Epithelial cell of prostate (primary cell): Measurements from ENCODE around the gene NEU3.
"Not testable (repeated sequence)": the region's sequence is repeated elsewhere in the genome, so short reads cannot be mapped to it uniquely, and the experiment has no call there.

ENCODE experiments used
- DNase-seq: peaks from one replicate; pipeline ENCODE4 v3.0.0-alpha.2; 2011; ENCODE audit warnings: low read depth, low spot score
- H3K27ac ChIP-seq: fragments of 450-650 bp; 2 replicates; pipeline ENCODE4 v1.5.1; 2017; ENCODE audit warnings: mild to moderate bottlenecking

NEU3 gene

DNA sequence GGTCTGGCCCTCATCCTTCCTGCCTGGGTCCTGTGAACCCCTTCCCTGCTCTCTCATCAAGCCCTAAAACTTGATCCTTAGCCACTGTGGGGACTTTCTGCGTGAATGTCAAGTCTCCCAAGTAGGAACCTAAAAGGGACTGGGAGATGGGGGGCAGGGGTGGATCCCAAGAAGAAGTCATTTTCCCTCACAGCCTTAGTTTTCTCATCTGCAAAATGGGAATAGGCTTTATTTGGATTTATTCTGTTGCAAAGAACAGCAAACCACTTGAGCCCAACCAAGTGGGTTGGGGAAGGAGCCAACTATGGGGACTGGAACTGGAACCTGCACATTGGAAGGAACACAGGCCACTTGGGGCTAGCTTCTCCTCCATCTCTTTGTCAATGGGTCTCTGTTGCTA is 36.8 kb downstream of the NEU3 start:
- DNase-seq, result no peak
- H3K27ac ChIP-seq, result no peak overlapping the region

DNA sequence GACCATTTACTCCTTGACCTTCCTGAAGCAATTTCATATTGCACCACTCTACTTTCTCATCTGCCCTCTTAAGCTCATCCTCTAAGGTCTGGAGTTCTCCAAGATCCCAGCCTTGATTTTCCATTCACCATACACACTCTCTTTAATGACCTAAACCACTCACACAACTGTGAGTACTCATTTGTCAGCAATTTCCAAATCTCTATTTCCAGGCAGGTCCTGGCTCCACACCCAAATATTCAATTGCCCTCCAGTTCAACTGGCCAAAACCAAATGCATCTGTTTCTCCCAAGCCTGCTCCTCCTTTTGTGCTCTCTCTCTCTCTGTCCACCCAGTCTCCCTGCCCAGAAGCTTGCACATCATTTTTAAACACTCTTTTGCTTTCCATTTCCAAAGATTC is 39.6 kb downstream of the NEU3 start:
- H3K27ac ChIP-seq, result no peak overlapping the region
- no peak for DNase-seq

DNA sequence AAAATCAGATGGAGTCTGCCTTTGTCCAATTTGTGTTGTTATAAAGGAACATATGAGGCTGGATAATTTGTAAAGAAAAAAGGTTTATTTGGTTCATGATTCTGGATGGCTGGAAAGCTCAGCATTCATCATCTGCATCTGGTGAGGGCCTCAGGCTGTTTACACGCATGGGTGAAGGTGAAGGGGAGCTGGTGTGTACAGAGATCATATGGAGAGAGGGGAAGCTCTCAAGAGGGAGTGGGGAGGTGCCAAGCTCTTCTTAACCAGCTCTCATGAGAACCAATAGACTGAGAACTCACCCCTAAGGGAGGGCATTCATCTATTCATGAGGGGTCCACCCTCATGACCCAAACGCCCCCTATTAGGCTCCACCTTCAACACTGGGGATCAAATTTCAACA is 40.0 kb downstream of the NEU3 start:
- H3K27ac ChIP-seq, result no peak overlapping the region
- DNase-seq, result no peak

DNA sequence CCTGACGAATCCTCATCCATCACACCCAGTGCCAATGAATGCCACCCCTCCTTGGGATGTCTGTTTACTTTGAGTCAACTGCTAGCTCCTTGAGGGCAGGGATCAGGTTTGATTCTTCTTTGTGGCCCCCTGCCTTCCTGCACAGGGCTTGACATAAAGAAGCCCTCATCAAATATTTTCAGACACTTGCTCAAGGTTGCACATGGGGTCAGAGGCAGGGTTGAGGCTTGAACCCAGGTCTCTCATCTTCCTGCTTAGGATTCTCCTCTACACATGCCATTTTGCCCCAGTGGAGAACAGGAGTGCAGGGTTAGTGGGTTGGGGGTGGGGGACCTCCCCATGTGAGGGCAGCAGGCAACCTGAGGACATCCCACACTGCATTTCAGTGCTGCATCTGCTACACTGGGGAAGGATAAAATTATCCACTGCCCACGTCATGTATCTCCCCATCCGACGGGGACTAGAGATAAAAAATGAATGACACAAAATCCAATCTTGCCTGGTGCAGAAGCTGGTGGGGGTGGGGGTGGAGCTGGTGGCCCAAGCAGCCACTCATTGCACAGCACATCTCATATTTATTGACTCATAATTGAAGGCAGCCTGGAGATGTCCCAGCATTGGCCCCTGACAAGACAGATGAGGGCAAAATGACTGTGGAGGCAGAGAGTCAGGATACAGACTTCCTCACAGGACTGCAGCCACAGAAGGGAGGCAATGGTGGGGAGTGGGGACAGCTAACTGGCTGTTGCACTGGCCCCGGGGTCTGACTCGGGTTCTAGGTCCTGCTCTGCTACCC is 41.3 kb downstream of the NEU3 start:
- no peak overlapping the region for H3K27ac ChIP-seq
- DNase-seq, result no peak

DNA sequence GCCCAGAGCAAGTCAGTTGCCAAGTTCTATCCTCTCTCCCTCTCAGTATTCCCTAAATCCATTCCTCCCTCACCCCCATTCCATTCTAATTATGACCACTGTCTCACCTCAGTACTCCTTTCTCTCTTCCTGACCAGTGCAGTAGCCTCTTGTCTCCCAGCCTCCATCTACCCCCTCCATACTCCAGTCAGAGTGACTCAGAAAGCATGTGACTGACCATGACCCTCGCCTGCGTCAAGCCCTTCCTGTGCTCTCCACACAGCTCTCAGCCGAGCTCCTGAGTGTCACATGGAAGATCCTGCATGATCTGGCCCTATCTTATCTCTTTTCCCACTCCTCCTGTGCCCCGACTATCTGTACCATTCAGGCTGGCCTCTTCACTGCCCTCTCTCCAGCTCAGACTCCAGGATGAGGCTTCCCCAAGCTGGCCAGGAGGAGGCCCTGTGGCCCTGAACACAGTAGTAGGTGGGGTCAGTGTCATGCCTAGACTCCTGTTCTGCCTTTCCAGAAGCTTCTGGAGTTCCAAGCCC is 42.6 kb downstream of the NEU3 start:
- H3K27ac ChIP-seq, result no peak overlapping the region

DNA sequence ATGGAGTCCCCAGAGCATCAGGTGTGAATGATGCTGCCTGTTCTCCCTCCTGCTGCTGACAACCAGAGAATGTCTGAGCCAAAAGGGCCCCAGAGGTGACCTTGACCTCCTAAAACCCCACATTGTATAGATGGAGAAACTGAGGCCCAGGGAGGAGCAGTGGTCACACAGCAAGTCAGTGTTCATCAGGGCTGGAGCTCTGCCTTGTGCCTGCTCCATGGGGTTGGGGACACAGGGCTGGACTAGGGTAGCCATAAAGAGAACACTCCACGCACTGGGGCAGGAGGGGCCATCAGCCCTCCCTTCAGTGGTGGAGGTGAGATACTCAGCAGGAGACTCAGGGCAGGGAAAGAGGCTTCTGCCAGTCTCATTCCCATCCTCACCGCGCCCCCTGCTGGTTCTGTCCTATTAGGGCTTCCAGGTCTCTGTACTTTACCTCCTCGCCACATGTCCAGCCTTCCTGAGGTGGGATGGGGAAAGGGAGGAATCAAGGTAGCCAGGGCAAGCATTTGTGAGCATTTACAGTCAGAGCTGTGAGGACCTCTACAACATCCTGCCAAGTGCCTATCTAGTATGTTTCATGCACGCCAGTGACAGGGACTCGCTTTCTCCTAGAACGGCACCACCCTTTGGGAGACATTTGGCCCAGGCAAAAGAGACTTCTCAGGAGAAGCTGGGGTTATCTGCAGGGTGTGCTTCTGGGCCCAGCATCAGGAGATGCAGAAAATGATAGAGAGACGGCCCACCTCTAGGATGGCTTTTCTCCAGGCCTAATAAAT is 43.2 kb downstream of the NEU3 start:
- DNase-seq, result no peak
- H3K27ac ChIP-seq, result no peak overlapping the region

More for the DNA sequence above, 42.6 kb downstream of the NEU3 start:
- DNase-seq, result no peak

DNA sequence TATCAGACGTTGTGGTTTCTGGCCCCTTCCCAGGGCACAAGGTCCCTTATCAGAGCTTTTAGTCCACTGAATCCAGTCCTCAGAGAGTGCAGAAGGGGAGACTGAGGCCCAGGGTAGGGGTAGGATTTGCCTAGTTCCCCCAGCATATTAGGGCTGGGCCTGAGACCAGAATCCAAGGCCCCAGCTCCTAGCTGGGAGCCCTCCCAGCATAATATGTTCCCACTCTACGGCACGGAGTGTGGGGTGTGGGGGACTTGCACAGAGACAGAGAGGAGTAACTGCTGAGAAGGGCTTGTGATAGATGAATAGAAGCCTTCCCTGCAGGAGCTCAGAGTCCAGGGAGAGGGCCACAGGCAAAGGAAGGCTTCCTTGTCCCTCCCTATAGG is 43.8 kb downstream of the NEU3 start:
- DNase-seq, result no peak
- no peak overlapping the region for H3K27ac ChIP-seq

DNA sequence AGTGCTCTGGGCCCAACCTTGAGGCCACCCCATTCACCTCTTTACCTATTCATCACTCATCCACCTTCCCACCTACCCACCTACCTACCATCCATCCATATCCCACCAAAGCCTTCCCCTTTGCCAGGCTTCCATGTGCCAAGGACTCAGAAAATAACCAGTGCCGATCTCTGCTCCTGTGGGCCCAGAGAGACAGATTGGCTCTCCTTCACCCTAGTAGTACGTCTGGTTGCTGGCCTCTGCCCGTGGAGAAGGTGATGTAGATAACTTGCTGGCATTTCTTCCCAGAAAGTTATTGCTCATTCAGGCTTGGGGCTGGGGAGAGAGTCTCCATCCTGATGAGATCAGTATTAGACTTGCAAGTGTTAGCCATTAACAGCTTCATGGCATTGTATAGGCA is 45.2 kb downstream of the NEU3 start:
- no peak overlapping the region for H3K27ac ChIP-seq
- DNase-seq, result no peak

DNA sequence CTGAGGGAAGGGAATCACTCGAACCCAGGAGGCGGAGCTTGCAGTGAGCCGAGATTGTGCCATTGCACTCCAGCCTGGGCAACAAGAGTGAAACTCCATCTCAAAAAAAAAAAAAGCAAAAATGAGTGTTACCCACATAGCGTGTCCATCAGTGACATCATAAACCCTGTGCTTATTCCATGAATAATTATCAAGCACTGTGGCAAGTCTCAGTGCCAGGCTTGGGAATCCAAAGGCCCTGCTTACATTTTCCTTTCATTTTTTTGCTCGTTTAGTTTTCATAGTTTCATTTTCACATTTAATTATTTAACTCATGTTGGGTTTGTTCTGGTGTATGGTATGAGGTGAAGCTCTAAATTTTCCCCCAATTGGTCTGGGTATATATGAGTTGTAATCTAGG is 46.5 kb downstream of the NEU3 start:
- no peak for DNase-seq
- no peak overlapping the region for H3K27ac ChIP-seq

DNA sequence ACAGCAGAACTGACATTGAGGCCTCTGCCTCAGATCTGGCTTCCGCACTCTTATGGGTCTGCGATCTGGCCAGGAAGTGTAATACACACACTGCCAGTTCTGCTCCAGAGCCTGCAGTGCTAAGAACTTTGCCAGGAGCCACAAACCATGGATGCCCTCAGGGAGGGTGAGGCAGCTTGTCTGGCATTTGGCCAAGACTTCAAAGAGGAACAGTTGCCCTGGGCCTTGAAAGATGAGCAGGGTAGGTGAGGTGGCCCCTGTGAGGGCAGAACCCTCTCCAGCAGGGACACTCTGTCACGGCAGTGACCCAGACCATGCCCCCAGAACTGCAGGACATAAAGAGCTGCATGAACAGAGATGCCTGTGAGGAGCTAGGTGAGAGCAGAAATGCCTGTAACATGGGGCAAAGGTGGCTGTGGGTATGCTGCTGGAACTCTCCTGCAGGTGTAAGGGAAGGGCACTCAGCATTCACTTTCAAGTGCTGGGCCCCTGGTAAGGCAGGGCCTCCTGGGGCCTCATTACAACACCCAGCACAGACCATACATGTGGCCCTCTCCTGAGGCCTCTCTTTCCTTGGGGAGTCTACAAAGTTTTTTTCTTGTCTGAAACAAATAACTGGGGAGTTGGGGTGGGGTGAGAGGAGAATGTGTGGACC is 47.3 kb downstream of the NEU3 start:
- DNase-seq, result no peak
- no peak overlapping the region for H3K27ac ChIP-seq

DNA sequence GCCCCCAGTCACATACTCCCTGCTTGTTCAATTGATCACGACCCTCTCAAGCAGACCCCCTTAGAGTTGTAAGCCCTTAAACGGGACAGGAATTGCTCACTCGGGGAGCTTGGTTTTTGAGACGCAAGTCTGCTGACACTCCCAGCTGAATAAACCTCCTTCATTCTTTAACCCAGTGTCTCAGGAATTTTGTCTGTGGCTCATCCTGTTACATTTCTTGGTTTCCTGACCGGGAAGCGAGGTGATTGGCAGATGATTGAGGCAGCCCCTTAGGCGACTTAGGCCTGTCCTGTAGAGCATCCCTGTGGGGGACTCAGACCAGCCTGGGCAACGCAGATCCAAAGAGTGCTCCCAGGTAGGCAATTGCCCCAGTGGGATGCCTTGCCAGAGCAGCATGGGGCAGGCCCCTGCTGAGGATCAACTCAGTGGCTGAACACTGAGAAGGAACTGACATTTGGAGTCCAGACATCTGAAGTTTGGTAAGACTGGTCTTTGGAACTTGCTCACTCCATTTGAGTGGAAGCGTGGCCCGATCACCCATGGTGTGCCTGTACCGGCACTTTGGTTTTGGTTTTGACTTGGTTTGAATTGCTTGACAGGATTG is 51.5 kb downstream of the NEU3 start:
- no peak for DNase-seq
- no peak overlapping the region for H3K27ac ChIP-seq

DNA sequence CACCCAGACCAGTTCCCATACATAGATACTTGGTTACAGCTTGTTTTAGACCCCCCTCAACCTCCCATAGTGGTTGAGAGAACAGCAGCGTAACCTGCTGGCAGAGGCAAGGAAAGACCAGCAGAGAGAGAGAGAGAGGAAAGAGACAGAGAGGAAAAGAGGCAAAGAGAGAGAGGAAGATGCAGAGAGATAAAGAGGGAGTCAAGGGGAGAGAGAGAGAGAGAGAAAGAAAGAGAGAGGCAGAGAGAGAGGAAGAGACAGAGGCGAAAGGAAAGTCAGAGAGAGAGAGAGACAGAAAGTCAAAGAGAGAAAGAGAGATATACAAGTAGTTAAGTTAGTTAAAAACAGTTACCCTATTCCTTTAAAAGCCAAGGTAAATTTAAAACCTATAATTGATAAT is 52.5 kb downstream of the NEU3 start:
- H3K27ac ChIP-seq, result no peak overlapping the region
- DNase-seq, result no peak

DNA sequence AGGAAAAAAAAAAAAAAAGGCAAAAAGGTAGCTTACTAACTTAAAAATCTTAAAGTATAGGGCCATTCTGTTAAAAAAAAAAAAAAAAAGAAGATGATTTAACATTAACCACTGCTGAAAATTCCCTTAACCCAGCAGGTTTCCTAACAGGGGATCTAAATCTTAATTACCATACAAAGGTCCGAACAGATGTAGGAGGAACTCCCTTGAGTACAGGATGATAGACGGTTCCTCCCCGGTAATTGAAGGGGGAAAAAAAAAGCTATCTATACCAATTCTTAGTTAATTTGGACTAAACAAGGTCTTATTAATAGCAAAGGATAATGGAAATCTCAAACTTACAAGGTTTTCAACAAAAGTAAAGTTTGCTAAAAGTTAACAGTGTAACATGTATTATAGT is 53.1 kb downstream of the NEU3 start:
- DNase-seq, H3K27ac ChIP-seq: not testable (repeated sequence)

DNA sequence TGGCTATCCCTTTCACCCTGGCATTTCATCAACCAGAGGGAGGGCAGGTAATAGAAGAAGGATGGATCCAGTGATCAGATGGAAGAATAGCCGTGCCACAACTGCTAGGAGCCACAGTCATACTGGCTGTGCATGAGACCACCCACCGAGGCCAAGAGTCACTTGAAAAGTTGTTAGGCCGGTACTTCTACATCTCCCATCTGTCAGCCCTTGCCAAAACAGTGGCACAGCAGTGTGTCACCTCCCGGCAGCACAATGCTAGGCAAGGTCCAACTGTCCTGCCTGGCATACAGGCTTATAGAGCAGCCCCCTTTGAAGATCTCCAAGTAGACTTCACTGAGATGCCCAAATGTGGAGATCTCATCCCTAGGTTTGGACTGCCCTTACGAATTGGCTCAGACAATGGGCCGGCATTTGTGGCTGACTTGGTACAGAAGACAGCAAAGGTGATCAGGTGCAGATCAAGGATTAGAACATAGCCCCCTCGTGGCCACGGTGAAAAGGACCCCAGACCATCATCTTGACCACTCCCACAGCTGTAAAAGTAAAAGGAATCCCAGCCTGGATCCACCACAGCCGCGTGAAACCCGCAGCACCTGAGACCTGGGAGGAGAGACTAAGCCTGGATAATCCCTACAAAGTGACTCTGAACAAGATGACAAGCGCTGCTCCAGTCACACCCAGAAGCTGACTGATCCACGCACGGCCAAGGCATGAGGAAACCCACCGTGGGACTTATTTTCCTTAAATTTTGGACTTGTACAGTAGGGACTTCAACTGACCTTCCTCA is 55.8 kb downstream of the NEU3 start:
- DNase-seq, H3K27ac ChIP-seq: not testable (repeated sequence)

DNA sequence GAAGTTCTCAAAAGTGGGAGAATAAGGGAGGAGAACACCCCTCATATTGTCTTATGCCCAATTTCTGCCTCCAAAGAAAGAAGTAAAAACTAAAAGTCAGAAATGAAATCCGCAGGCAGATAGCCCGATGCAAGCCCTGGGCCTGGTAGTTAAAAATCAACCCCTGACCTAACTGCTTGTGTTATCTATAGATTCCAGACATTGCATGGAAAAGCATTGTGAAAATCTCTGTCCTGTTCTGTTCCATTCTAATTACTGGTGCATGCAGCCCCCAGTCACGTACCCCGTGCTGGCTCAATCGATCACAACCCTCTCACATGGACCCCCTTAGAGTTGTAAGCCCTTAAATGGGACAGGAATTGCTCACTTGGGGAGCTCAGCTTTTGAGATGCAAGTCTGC is 57.9 kb downstream of the NEU3 start:
- DNase-seq, H3K27ac ChIP-seq: not testable (repeated sequence)

DNA sequence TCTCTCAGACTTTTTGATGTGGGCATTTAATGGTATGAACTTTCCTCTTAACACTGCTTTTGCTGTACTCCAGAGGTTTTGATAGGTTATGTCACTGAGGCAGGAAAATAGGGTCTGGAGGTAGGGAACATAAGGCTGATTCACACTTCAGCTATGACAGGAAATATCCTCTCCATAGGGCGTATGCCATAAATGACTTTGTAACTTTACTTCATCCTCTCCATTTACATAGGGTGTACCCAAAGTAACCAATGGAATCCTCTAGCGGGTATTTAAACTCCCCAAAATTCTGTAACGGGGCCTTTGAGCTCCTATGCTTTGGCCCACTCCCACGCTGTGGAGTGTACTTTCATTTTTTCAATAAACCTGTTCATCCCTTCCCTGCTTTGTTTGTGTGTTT is 58.5 kb downstream of the NEU3 start:
- no peak overlapping the region for H3K27ac ChIP-seq
- no peak for DNase-seq

DNA sequence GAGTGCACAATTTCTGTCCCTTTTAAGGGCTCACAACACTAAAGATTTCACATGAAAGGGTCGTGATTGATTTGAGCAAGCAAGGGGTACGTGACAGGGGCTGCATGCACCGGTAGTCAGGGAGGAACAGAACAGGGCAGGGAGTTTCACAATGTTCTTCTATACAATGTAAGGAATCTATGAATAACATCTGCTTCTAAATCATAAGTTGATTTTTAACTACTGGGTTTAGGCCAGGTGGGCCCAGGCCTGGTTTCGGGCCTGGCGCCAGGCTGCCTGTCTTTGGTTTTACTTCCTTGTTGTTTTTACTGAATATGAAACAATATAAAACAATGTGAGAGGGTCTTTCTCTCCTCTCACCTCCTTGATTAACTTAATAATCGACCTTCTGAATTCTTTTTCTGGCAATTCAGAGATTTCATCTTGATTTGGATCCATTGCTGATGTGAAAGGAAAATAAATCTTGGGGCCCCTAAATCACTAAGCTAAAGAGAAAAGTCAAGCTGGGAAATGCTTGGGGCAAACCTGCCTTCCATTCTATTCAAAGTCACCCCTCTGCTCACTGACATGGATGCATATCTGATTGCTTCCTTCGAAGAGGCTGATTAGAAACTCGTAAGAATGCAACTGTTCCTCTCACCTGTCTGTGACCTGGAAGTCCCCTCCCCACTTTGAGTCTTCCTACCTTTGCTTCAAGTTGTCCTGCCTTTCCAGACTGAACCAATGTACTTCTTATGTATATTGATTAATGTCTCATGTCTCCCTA is 61.0 kb downstream of the NEU3 start:
- not testable (repeated sequence) for DNase-seq, H3K27ac ChIP-seq

DNA sequence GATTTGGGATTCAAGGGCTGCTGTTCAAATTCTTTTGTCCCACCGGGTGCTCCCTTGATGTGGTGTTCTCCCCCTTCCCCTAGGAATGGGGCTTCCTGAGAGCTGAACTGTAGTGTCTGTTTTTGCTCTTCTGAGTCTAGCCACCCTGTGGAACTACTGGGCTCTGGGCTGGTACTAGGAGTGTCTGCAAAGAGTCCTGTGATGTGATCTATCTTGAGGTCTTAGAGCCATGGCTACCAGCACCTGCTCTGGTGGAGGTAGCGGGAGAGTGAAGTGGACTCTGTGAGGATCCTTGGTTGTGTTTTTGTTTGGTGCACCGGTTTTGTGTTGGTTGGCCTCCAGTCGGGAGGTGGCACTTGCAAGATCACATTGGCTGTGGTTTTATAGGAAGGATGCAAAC is 61.8 kb downstream of the NEU3 start:
- no peak for DNase-seq

DNA sequence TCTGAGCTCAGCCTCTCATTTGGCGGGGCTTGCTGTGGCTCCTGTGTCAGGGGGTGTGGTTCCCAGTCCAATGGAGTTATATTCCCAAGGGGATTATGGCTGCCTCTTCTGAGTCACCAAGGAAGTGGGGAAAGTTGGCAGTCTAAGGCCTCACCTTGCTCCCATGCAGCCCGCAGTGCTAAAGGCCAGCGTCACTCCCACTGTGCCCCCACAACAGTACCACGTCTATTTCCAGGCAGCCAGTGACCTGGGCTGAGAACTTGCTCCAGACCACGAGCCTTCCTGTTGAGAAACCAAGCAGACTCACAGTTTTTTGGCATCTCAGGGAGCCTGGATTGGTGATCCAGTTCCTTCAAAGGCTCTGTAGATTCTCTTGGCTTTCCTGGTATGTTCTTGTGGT is 62.3 kb downstream of the NEU3 start:
- DNase-seq, result no peak
- no peak overlapping the region for H3K27ac ChIP-seq

More for the DNA sequence above, 61.8 kb downstream of the NEU3 start:
- H3K27ac ChIP-seq, result no peak overlapping the region
